Mesendoderm (in vitro differentiated cells): ENCODE results near the gene CNIH2.

ENCODE experiments used
- DNase-seq: peaks from one replicate; pipeline ENCODE4 v3.0.0; 2013
- H2AK5ac ChIP-seq: 2 replicates; pipeline ENCODE4 v1.6.1; 2013; ENCODE audit warnings: low read length, inconsistent platforms
- H2BK120ac ChIP-seq: 2 replicates; pipeline ENCODE4 v1.6.1; 2013; ENCODE audit warnings: low read depth, mild to moderate bottlenecking, low read length, moderate library complexity, mixed read lengths
- H2BK15ac ChIP-seq: replicated peaks from 2 replicates; pipeline ENCODE4 v1.6.1; 2013; ENCODE audit warnings: low read depth, mild to moderate bottlenecking, moderate library complexity
- H2BK5ac ChIP-seq: 2 replicates; pipeline ENCODE4 v1.6.1; 2013; ENCODE audit warnings: low read length, inconsistent platforms
- H3K18ac ChIP-seq: 2 replicates; pipeline ENCODE4 v1.6.1; 2013; ENCODE audit warnings: mild to moderate bottlenecking, low read length, mixed read lengths
- H3K23ac ChIP-seq: one replicate; pipeline ENCODE4 v1.6.1; 2013; ENCODE audit warnings: low read length
- H3K27ac ChIP-seq: 2 replicates; pipeline ENCODE4 v1.5.1; 2013; ENCODE audit warnings: low read depth, mild to moderate bottlenecking, inconsistent platforms, low read length, moderate library complexity
- H3K27me3 ChIP-seq: 2 replicates; pipeline ENCODE4 v1.6.1; 2013; ENCODE audit warnings: low read length, control low read depth, mild to moderate bottlenecking, inconsistent platforms; ENCODE audit not compliant: insufficient read depth, poor library complexity
- H3K36me3 ChIP-seq: 2 replicates; pipeline ENCODE4 v1.6.1; 2013; ENCODE audit warnings: low read length, inconsistent platforms; ENCODE audit not compliant: control insufficient read depth, insufficient read depth
- H3K4ac ChIP-seq: one replicate; pipeline ENCODE4 v1.6.1; 2013; ENCODE audit warnings: low read depth, mild to moderate bottlenecking, low read length, moderate library complexity
- H3K4me1 ChIP-seq: 2 replicates; pipeline ENCODE4 v1.6.1; 2013; ENCODE audit warnings: low read depth, low read length, inconsistent platforms; ENCODE audit not compliant: control insufficient read depth
- H3K4me2 ChIP-seq: 2 replicates; pipeline ENCODE4 v1.6.1; 2013; ENCODE audit warnings: low read length
- H3K4me3 ChIP-seq: 2 replicates; pipeline ENCODE4 v1.5.1; 2013; ENCODE audit warnings: mild to moderate bottlenecking, low read length
- H3K56ac ChIP-seq: one replicate; pipeline ENCODE4 v1.6.1; 2013; ENCODE audit warnings: low read length
- H3K79me1 ChIP-seq: 2 replicates; pipeline ENCODE4 v1.6.1; 2013; ENCODE audit warnings: low read length, inconsistent platforms
- H3K79me2 ChIP-seq: 2 replicates; pipeline ENCODE4 v1.6.1; 2013; ENCODE audit warnings: mild to moderate bottlenecking, low read length; ENCODE audit not compliant: control insufficient read depth, insufficient read depth
- H3K9ac ChIP-seq: 2 replicates; pipeline ENCODE4 v1.6.1; 2013; ENCODE audit warnings: low read length, inconsistent platforms
- H4K5ac ChIP-seq: one replicate; pipeline ENCODE4 v1.6.1; 2013; ENCODE audit warnings: low read length
- H4K8ac ChIP-seq: one replicate; pipeline ENCODE4 v1.6.1; 2013; ENCODE audit warnings: low read depth, mild to moderate bottlenecking, control low read depth, low read length, moderate library complexity
- WGBS: extraction: QIAGEN DNeasy Blood & Tissue Kit; methylation state at CpG from one replicate; pipeline ENCODE4 v1.1.7; 2013; ENCODE audit warnings: low lambda C conversion rate, missing lambda C conversion rate; ENCODE audit not compliant: insufficient coverage; ENCODE audit errors: extremely low coverage; 5-methylcytosine and 5-hydroxymethylcytosine counted together

The CNIH2 gene

GRCh38 chr11:66232769-66233168, 45.2 kb upstream of the CNIH2 start:
- no peak overlapping the region for H2AK5ac ChIP-seq
- no CpG with 5 or more reads among the region's 11 CpGs for WGBS

GRCh38 chr11:66233301-66233700, 44.7 kb upstream of the CNIH2 start:
- Histone ChIP-seq H3K27me3 (no peaks in the 10 kb centered on the region), H3K36me3 (peaks cover 9% of the 10 kb centered on the region), H2BK120ac (no peak overlapping the region), H3K56ac (no peak overlapping the region), H2BK5ac (no peak overlapping the region), H3K4me2 (no peak overlapping the region), H2BK15ac (no peak overlapping the region), H3K4me3 (no peak overlapping the region), H3K4me1 (no peaks in the 10 kb centered on the region), H3K9ac (no peak overlapping the region), H3K79me1 (no peaks in the 10 kb centered on the region), H3K4ac (no peak overlapping the region), H4K5ac (no peak overlapping the region), H2AK5ac (no peak overlapping the region), H3K79me2 (no peaks in the 10 kb centered on the region), H4K8ac (no peak overlapping the region), H3K27ac (no peak overlapping the region), H3K23ac (no peak overlapping the region), H3K18ac (no peak overlapping the region)
- DNase-seq, result no peak
- WGBS, result no CpG with 5 or more reads among the region's 5 CpGs

More at GRCh38 chr11:66232769-66233168, 45.2 kb upstream of the CNIH2 start:
- Histone ChIP-seq H3K4ac (no peak overlapping the region), H2BK5ac (no peak overlapping the region), H4K5ac (no peak overlapping the region), H3K27ac (no peak overlapping the region), H3K4me1 (no peaks in the 10 kb centered on the region), H3K4me2 (no peak overlapping the region), H4K8ac (no peak overlapping the region), H3K79me1 (no peaks in the 10 kb centered on the region), H2BK120ac (no peak overlapping the region), H2BK15ac (no peak overlapping the region), H3K4me3 (no peak overlapping the region), H3K27me3 (no peaks in the 10 kb centered on the region), H3K56ac (no peak overlapping the region), H3K79me2 (no peaks in the 10 kb centered on the region), H3K18ac (no peak overlapping the region), H3K36me3 (peaks cover 9% of the 10 kb centered on the region), H3K23ac (no peak overlapping the region), H3K9ac (no peak overlapping the region)
- no peak for DNase-seq

DNA sequence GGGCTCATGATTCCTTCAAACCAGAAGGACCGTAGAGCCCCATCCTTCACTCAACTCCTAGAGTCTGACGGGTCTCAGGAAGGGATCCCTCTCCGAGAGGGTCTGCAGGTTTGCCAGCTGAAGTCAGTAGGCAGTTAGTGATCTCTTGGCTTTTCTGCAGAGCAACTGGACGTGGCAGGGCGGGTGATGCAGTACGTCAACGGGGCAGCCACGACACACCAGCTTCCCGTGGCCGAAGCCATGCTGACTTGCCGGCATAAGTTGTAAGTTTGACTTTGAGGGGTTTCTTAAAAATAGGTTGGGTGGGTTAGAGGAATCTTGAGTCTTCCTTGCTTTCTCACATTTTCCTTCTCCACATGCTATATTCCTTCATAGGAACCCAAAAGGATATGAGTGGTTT, 42.8 kb upstream of the CNIH2 start:
- H3K36me3 ChIP-seq, result peaks cover 9% of the 10 kb centered on the region
- H3K27me3 ChIP-seq, result no peaks in the 10 kb centered on the region
- H3K23ac ChIP-seq, result no peak overlapping the region
- no peak overlapping the region for H4K8ac ChIP-seq
- H2AK5ac ChIP-seq, result no peak overlapping the region
- no CpG with 5 or more reads among the region's 11 CpGs for WGBS
- H3K9ac ChIP-seq, result no peak overlapping the region
- H3K79me1 ChIP-seq, result no peaks in the 10 kb centered on the region
- no peak overlapping the region for H3K18ac ChIP-seq
- no peaks in the 10 kb centered on the region for H3K4me1 ChIP-seq
- H3K4ac ChIP-seq, result no peak overlapping the region
- H2BK120ac ChIP-seq, result no peak overlapping the region
- H3K27ac ChIP-seq, result no peak overlapping the region
- no peak overlapping the region for H2BK5ac ChIP-seq
- no peak overlapping the region for H3K4me2 ChIP-seq
- H3K56ac ChIP-seq, result no peak overlapping the region
- no peak for DNase-seq
- no peak overlapping the region for H4K5ac ChIP-seq
- H3K79me2 ChIP-seq, result no peaks in the 10 kb centered on the region
- H3K4me3 ChIP-seq, result no peak overlapping the region
- no peak overlapping the region for H2BK15ac ChIP-seq

DNA sequence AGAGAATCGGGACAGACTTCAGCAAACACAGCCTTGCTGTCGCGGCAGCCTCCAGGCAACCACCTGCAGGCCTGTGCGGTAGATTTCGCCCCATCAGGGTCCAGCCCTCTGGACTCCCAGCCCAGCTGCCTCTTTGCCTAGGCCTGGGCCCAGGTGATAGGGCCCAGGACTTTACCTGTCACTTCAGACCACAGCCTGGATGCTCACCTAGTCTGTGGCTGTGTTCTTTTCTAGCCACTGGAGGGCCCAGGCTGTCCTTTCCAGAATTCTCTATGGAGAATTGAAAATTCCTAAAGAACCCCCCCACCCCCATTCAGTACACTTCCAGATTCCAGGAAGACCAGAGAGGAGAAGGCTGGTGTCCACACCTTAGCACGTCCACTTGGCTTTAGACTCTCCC, 40.1 kb upstream of the CNIH2 start:
- H4K5ac ChIP-seq, result no peak overlapping the region
- no peak overlapping the region for H3K9ac ChIP-seq
- no peak overlapping the region for H3K4ac ChIP-seq
- no peak overlapping the region for H3K27ac ChIP-seq
- no peak overlapping the region for H2BK120ac ChIP-seq
- no CpG with 5 or more reads among the region's 6 CpGs for WGBS
- no peak overlapping the region for H4K8ac ChIP-seq
- no peaks in the 10 kb centered on the region for H3K36me3 ChIP-seq
- H3K79me2 ChIP-seq, result no peaks in the 10 kb centered on the region
- H3K23ac ChIP-seq, result no peak overlapping the region
- no peak overlapping the region for H2BK15ac ChIP-seq
- H3K79me1 ChIP-seq, result no peaks in the 10 kb centered on the region
- H2AK5ac ChIP-seq, result no peak overlapping the region
- H2BK5ac ChIP-seq, result no peak overlapping the region
- no peaks in the 10 kb centered on the region for H3K4me1 ChIP-seq
- no peak for DNase-seq
- H3K18ac ChIP-seq, result no peak overlapping the region
- H3K4me3 ChIP-seq, result no peak overlapping the region
- no peak overlapping the region for H3K56ac ChIP-seq
- H3K4me2 ChIP-seq, result no peak overlapping the region
- H3K27me3 ChIP-seq, result no peaks in the 10 kb centered on the region

DNA sequence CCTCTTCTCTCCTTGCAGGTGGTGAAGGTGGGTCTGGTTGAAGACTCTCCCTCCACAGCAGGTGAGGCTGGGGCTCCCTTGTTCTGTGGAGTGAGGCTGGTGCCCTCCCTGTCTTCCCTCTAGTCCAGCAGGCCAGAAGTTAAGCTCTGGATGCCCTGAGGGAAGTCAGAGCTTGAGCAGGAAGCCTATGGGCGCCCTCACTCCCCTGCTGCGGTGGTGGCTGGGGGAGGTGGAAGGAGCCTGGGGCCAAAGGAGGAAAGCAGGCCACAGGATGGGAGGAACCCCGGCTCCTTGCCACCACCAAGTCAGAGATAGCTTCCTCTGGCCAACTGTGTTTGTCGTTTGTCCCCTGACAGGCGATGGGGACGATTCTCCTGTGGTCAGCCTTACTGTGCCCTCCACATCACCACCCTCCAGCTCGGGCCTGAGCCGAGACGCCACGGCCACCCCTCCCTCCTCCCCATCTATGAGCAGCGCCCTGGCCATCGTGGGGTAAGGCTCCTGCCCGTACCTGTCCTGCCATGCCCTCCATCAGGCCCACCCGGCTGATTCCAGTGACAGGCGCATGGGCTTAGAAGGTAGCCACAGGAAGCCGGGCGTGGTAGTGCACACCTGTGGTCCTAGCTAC, 39.1 kb upstream of the CNIH2 start:
- DNase-seq, result no peak
- no CpG with 5 or more reads among the region's 17 CpGs for WGBS
- Histone ChIP-seq H3K27me3 (no peaks in the 10 kb centered on the region), H2BK15ac (no peak overlapping the region), H3K4me1 (no peaks in the 10 kb centered on the region), H2BK120ac (no peak overlapping the region), H3K18ac (no peak overlapping the region), H3K4me3 (no peak overlapping the region), H3K9ac (no peak overlapping the region), H3K4me2 (no peak overlapping the region), H3K4ac (no peak overlapping the region), H2BK5ac (no peak overlapping the region), H3K56ac (no peak overlapping the region), H4K5ac (no peak overlapping the region), H4K8ac (no peak overlapping the region), H2AK5ac (no peak overlapping the region), H3K79me1 (no peaks in the 10 kb centered on the region), H3K79me2 (no peaks in the 10 kb centered on the region), H3K36me3 (no peaks in the 10 kb centered on the region), H3K27ac (no peak overlapping the region), H3K23ac (no peak overlapping the region)

DNA sequence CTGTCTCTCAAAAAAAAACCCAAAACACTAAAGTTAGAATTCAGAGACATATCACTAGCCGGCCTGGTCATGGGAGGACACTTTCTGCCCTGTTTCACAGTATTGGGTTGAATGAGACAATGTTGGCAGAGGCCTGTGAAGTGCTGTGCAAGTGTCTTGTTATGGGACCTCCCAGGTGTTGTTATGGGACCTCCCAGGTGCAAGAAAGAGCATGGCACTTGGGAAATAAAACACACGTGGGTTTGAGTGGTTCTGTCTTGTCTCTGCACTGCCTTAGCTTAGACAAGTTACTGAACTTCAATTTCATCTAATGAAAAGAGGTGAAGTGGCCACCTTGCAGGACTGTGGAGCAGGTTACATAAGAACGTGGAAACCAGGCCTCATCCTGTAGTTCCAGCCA, 38.5 kb upstream of the CNIH2 start:
- H3K4me3 ChIP-seq, result no peak overlapping the region
- H3K23ac ChIP-seq, result no peak overlapping the region
- H2BK5ac ChIP-seq, result no peak overlapping the region
- H3K4me1 ChIP-seq, result no peaks in the 10 kb centered on the region
- H3K18ac ChIP-seq, result no peak overlapping the region
- no peak overlapping the region for H4K5ac ChIP-seq
- H3K27ac ChIP-seq, result no peak overlapping the region
- H3K56ac ChIP-seq, result no peak overlapping the region
- H3K79me1 ChIP-seq, result no peaks in the 10 kb centered on the region
- H3K36me3 ChIP-seq, result no peaks in the 10 kb centered on the region
- H2AK5ac ChIP-seq, result no peak overlapping the region
- no peak overlapping the region for H2BK120ac ChIP-seq
- no peak for DNase-seq
- no peak overlapping the region for H3K9ac ChIP-seq
- H3K27me3 ChIP-seq, result no peaks in the 10 kb centered on the region
- H3K4me2 ChIP-seq, result no peak overlapping the region
- no peak overlapping the region for H4K8ac ChIP-seq
- no peak overlapping the region for H3K4ac ChIP-seq
- WGBS, result no CpG with 5 or more reads among the region's 3 CpGs
- no peaks in the 10 kb centered on the region for H3K79me2 ChIP-seq
- no peak overlapping the region for H2BK15ac ChIP-seq
